Measurements from ENCODE around the gene ARIH1.
"Not testable (repeated sequence)": the region's sequence is repeated elsewhere in the genome, so short reads cannot be mapped to it uniquely, and the experiment has no call there.

The ARIH1 gene

GRCh38 chr15:72609862-72610261 is 135.7 kb downstream of the ARIH1 start:
- DNase-seq: no peak

DNA sequence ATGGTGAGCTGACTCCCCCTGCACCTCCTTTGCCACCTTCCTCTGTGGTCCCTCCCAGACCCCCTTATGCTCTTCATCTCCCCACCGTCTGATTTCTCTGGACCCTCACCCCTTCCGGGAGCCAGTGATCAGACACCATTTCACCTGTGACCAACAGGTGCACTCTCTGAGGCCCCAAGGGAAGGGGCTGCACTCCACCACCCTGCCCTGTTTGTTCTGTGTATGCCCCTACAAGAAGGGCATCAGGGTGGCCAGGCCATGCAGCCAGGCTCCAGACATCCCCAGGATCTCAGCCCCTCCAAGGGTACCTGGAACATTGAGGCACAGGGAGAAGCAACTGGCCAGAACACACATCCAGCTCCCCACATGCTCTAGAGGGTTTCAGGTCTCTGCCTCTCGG is 138.2 kb downstream of the ARIH1 start:
- not testable (repeated sequence) for DNase-seq

- no peak for DNase-seq
These were observed 140.8 kb downstream of the ARIH1 start for GRCh38 chr15:72614810-72615532.

DNA sequence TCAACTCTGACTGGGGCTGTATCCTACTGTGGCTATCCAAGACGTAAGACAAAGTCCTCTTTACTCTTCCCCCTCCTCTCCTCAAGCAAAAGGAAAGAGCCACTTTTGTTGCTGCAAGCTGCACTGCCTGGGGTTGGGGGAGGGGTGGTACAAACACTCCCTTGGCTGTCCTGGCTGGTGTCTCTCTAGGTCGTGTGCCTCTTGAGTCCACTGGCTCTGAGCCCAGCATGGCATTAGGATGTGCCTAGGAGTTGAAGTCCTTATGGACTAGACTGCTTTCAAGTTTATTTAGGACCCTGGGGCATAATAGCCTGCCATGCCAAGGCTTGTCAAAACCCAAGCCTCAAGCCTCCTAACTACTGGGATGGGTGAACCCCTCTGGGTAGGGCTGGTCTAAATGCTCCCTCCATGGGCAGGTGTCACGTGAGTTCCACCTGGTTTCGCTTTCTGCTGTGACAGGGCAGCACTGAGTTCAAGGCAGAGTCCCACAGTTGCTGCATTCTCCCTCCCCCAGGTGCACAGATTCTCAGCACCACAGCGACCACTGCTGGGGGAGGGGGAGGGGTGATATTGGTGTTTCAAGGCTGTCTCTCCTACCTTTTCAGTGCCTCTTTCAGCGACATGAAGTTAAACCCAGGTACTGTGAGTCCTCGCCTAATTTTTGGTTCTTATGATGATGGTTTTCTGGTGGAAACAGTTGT is 141.6 kb downstream of the ARIH1 start:
- DNase-seq: not testable (repeated sequence)

GRCh38 chr15:72616491-72617210 is 142.5 kb downstream of the ARIH1 start:
- no peak for DNase-seq

GRCh38 chr15:72623854-72624253 is 149.7 kb downstream of the ARIH1 start:
- not testable (repeated sequence) for DNase-seq

DNA sequence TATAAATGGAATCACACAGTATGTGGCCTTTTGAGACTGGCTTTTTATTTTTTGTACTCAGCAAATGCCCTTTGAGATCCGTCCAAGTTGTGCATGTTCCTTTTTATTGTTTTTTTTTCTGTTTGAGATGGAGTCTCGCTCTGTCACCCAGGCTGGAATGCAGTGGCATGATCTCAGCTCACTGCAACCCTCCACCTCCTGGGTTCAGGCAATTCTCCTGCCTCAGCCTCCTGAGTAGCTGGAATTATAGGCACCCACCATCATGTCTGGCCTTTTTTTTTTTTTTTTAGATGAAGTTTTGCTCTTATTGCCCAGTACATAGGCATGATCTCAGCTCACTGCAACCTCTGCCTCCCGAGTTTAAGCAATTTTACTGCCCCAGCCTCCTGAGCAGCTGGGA is 152.0 kb downstream of the ARIH1 start:
- DNase-seq: not testable (repeated sequence)

GRCh38 chr15:72628249-72629067 is 154.3 kb downstream of the ARIH1 start:
- not testable (repeated sequence) for DNase-seq

DNA sequence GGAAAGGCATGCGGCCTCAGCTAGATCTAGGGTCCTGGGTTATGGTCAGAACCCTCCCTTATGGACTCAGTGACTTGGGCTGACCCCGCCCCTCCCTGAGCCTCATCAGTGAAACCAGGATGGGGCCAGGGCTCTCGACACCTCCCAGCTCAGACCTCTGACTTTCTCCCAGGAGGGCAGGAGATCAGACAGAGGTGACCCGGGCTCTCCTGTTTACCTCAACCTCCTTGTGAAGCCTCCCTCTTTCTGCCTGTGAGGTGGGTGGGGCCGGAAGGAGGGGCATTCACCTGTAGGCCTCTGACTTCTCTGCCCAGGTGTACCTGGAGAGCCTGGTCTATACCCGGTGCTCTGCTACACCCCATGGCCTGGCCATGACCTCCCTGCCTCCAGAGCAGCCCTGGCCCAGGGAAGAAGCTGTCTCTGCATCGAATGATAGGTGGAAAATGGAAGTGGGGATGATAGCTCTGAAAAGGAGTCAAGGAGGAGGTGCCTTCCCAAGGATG is 155.0 kb downstream of the ARIH1 start:
- not testable (repeated sequence) for DNase-seq

DNA sequence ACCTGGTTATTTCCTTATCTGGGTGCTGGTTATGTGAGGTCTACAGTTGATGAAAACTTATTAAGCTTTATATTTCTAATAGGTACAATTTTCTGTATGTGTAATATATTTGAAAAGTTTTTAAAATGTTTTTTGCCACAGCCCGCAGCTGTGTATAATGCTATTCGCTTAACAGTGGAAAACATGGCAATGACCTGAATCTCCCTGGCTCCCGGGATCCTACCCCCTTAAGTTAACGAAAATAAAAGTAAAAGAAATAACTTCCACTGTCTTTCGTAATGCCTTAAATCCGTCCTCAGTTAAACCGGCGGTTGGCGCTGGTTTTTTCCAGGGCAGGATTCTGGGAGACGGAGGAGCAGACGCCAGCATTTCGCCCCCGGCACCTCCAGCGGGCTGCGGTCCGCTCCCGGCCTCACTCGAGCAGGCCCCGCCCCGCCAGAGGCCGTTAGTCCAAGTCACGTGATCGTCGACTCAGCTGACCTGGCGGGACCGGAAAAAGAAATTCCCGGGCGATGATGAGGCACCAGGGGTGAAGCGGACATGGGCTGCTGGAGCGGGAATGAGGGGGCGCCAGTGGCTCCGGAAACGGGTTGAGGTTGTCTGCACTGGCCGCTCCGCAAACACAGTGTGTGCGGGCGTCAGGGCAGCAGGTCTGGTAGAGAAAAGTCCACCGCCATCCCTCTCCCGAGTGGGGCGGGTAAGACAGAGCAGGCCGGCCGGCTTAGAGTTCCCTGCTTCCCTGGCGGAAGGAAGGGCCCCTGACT is 162.6 kb downstream of the ARIH1 start:
- DNase-seq: not testable (repeated sequence)

DNA sequence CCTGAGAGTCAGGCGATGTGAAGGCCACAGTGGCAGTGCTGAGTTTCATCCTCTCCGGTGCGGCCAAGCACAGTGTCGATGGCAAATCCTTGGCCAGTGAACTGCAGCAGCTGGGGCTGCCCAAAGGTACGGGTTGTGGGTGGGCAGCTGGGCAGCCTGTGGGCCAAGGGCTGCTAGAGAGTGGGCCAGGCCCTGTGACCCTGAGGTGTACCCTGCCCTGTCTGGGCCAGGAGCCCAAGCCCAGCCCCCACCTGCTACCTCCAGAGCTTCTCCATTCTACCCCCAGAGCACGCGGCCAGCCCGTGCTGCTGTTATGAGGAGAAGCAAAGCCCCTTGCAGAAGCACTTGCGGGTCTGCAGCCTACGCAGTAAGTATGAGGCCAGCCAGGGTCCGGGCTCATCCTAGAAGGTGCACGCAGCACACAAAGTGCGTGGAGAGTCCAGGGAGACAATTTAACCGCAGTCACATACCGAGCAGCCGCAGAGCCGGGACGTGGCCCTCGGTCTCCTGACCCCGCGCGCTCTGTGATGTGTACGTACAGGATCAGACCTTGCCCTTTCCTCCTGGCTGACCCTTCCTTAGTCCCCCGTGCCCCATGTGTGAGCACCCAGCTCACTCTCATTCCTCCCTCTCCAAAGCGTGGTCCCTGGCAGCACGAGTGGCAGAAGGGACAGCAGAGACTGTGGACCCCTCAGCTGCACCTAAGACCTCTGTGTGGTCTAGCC is 165.8 kb downstream of the ARIH1 start:
- DNase-seq: not testable (repeated sequence)

DNA sequence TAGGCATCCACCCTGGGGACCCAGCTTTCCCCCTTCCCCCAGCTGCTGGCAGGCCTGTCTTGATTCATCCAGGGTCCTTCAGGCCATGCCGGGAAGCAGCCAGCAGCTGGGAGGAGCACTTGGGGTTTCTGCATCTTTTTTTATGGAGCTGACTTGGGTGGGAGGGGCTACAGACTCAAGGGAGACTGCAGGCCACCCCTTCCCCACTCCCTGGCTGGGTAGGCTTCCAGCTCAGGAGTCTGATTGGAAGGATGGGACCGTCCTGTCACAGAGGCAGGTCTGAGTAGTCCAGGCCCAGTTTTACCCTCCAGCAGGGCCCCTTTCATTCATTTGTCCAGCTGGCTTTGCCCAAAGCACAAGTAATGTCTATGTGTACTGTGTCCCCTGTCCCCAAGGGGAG is 168.1 kb downstream of the ARIH1 start:
- DNase-seq: not testable (repeated sequence)

- not testable (repeated sequence) for DNase-seq
These were observed 174.6 kb downstream of the ARIH1 start for GRCh38 chr15:72648631-72649253.
